T-helper 1 cell treated with Interleukin-12 subunit alpha and Interleukin-12 subunit beta and Interleukin-4 antibody, amounts not matched to agents 30 μg/mL and 1 μg/mL, for 36 hours (primary cell): ENCODE measurements around the gene PARM1.

Source experiments
- H3K27ac Mint-ChIP-seq: one replicate; pipeline ENCODE4 v1.8.0; 2021; ENCODE audit warnings: mild to moderate bottlenecking, mixed read lengths
- H3K27me3 Mint-ChIP-seq: one replicate; pipeline ENCODE4 v1.8.0; 2021; ENCODE audit warnings: low read depth, mixed read lengths
- H3K36me3 Mint-ChIP-seq: one replicate; pipeline ENCODE4 v1.8.0; 2021; ENCODE audit warnings: low read depth, mixed read lengths
- H3K4me1 Mint-ChIP-seq: one replicate; pipeline ENCODE4 v1.8.0; 2021; ENCODE audit warnings: low read depth, mixed read lengths
- H3K4me3 Mint-ChIP-seq: one replicate; pipeline ENCODE4 v1.8.0; 2021; ENCODE audit warnings: mild to moderate bottlenecking, moderate library complexity, mixed read lengths
- H3K9me3 Mint-ChIP-seq: one replicate; pipeline ENCODE4 v1.8.0; 2021; ENCODE audit warnings: mixed read lengths

PARM1 gene

DNA sequence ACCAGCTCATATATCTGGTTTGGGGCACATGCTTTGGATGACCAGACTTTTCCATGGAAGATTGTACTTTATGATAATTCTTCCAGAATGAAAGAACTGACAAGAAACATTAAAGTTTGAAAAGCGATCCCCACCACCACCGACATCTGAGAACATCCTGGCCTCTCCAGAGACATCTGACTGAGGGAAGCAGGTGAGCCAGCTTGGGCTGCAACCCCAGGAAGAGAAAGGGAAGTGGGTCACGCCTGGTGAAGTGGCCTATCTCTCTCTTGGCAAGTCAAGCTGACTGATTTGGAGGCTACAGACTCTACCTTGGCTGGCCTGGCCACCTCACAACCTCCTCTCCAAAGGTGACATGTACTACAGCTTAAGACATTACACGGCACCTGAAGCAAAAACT, 20.7 kb downstream of the PARM1 start:
- Mint-ChIP-seq H3K9me3 (no peaks in the 10 kb centered on the region), H3K27ac (no peak overlapping the region), H3K4me3 (no peak overlapping the region), H3K4me1 (no peaks in the 10 kb centered on the region), H3K36me3 (no peaks in the 10 kb centered on the region), H3K27me3 (no peaks in the 10 kb centered on the region)

- H3K27me3 Mint-ChIP-seq, result no peaks in the 10 kb centered on the region
- H3K27ac Mint-ChIP-seq, result no peak overlapping the region
- H3K4me3 Mint-ChIP-seq, result no peak overlapping the region
- no peaks in the 10 kb centered on the region for H3K4me1 Mint-ChIP-seq
- no peaks in the 10 kb centered on the region for H3K36me3 Mint-ChIP-seq
- H3K9me3 Mint-ChIP-seq, result no peaks in the 10 kb centered on the region
Observed at GRCh38 chr4:74958881-74959280, 26.0 kb downstream of the PARM1 start.

GRCh38 chr4:74961230-74961629, 28.3 kb downstream of the PARM1 start:
- Mint-ChIP-seq H3K4me3 (no peak overlapping the region), H3K27ac (no peak overlapping the region), H3K27me3 (no peaks in the 10 kb centered on the region), H3K36me3 (no peaks in the 10 kb centered on the region), H3K4me1 (no peaks in the 10 kb centered on the region), H3K9me3 (no peaks in the 10 kb centered on the region)

- no peaks in the 10 kb centered on the region for H3K36me3 Mint-ChIP-seq
- no peaks in the 10 kb centered on the region for H3K27me3 Mint-ChIP-seq
- H3K27ac Mint-ChIP-seq, result no peak overlapping the region
- no peak overlapping the region for H3K4me3 Mint-ChIP-seq
- H3K9me3 Mint-ChIP-seq, result no peaks in the 10 kb centered on the region
- H3K4me1 Mint-ChIP-seq, result no peaks in the 10 kb centered on the region
Observed at GRCh38 chr4:74962584-74962983, 29.7 kb downstream of the PARM1 start.

- Mint-ChIP-seq H3K4me3 (no peak overlapping the region), H3K4me1 (no peaks in the 10 kb centered on the region), H3K27ac (no peak overlapping the region), H3K9me3 (no peaks in the 10 kb centered on the region), H3K36me3 (no peaks in the 10 kb centered on the region), H3K27me3 (no peaks in the 10 kb centered on the region)
Observed at GRCh38 chr4:74964311-74964710, 31.4 kb downstream of the PARM1 start.

GRCh38 chr4:74967324-74967723, 34.4 kb downstream of the PARM1 start:
- Mint-ChIP-seq H3K27me3 (no peaks in the 10 kb centered on the region), H3K4me1 (no peaks in the 10 kb centered on the region), H3K9me3 (no peaks in the 10 kb centered on the region), H3K4me3 (no peak overlapping the region), H3K36me3 (no peaks in the 10 kb centered on the region), H3K27ac (no peak overlapping the region)

- H3K27me3 Mint-ChIP-seq, result no peaks in the 10 kb centered on the region
- H3K9me3 Mint-ChIP-seq, result no peaks in the 10 kb centered on the region
- no peaks in the 10 kb centered on the region for H3K4me1 Mint-ChIP-seq
- no peaks in the 10 kb centered on the region for H3K36me3 Mint-ChIP-seq
- H3K27ac Mint-ChIP-seq, result no peak overlapping the region
- H3K4me3 Mint-ChIP-seq, result no peak overlapping the region
Observed at GRCh38 chr4:74968456-74969164, 35.7 kb downstream of the PARM1 start.

DNA sequence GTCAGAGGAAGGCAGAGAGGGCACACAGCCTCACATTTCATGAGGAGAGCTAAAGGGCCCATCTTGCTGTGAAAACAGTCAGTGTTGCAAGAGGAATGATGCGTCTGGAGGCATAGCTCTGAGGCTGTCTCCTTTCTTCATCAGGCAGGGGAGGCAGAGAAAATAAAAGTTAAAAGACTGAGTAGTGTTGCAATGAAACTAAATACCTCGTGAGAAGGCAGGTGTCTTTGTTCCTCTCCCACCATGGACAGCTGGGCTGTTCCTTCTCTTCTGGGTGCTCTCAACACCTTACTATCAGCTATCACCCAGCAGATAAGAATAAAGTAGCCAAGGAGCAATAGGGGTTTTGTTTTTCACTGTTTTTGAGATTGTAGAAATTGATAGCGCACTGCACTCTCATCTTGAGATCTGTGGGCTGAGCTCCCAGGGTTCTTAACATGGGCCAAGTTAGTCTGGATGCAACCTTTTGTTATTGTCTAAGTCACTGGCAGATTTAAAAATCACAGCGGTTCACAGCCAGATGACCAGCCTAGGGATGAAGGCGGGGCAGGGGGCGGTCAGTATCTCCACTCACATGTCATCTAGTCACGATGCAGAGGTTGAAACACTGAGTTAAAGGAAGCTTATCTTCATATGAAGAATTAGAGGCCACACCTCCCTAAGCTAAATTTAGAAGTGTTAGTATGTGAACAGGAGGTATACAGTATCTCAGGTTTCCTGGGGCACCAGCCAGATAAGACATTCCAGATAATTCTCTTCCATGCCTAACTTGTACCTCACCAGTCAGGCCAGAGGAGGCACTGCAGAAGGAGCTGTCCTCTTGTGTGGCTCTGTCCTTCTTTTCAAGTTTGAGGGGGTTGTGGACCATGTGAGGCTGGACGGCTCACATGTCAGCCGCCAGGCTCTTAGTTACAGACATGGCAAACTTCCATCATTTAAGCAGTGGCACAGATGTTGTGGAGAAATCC, 36.9 kb downstream of the PARM1 start:
- no peaks in the 10 kb centered on the region for H3K4me1 Mint-ChIP-seq
- H3K9me3 Mint-ChIP-seq, result no peaks in the 10 kb centered on the region
- H3K27me3 Mint-ChIP-seq, result no peaks in the 10 kb centered on the region
- no peaks in the 10 kb centered on the region for H3K36me3 Mint-ChIP-seq
- no peak overlapping the region for H3K27ac Mint-ChIP-seq
- H3K4me3 Mint-ChIP-seq, result no peak overlapping the region

- H3K27me3 Mint-ChIP-seq, result no peaks in the 10 kb centered on the region
- no peaks in the 10 kb centered on the region for H3K9me3 Mint-ChIP-seq
- H3K36me3 Mint-ChIP-seq, result no peaks in the 10 kb centered on the region
- no peaks in the 10 kb centered on the region for H3K4me1 Mint-ChIP-seq
- H3K4me3 Mint-ChIP-seq, result no peak overlapping the region
- H3K27ac Mint-ChIP-seq, result no peak overlapping the region
Observed at GRCh38 chr4:74970577-74970976, 37.7 kb downstream of the PARM1 start.

DNA sequence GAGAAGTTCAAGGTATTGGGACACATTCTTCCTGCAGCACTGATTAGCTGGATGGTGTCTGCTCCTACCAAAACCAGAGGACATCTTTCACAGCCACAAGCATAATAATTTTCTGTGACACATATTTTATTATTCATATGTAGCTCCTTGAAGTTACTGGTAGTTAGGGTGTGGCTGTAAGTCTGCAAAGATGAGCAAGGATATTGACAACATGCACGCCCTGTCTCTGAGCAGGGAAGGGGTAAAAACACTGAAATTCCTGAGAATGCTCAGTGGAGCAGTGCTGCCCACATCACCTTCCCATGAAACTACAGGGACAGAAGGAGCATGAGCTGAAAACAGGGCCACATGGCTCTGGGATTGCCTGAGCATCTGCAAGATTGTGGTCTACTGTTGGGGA, 38.9 kb downstream of the PARM1 start:
- H3K4me1 Mint-ChIP-seq, result no peaks in the 10 kb centered on the region
- no peak overlapping the region for H3K27ac Mint-ChIP-seq
- no peaks in the 10 kb centered on the region for H3K27me3 Mint-ChIP-seq
- no peaks in the 10 kb centered on the region for H3K9me3 Mint-ChIP-seq
- H3K36me3 Mint-ChIP-seq, result no peaks in the 10 kb centered on the region
- H3K4me3 Mint-ChIP-seq, result no peak overlapping the region

DNA sequence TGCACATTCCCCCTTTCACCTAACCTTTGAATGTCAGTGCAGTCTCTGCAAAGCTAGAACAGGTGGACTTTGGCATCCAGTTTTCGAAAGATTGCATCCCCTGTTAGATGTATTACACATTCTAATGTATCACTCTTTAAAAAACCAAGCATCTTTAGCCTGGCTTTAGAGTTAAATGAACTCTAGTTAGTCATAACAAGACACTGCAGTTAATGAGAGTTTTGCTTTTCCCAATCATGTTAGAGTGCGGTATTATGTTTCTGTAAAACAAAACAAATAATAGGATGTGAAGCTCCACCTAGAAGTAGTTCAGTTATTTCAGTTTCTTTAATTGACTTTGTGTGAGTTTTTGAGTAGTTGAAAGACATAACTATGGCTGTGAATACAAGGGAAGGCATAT, 42.2 kb downstream of the PARM1 start:
- Mint-ChIP-seq H3K9me3 (peaks cover 12% of the 10 kb centered on the region), H3K4me3 (no peak overlapping the region), H3K36me3 (no peaks in the 10 kb centered on the region), H3K27me3 (no peaks in the 10 kb centered on the region), H3K27ac (no peak overlapping the region), H3K4me1 (no peaks in the 10 kb centered on the region)

- Mint-ChIP-seq H3K27ac (no peak overlapping the region), H3K36me3 (no peaks in the 10 kb centered on the region), H3K9me3 (peaks cover 14% of the 10 kb centered on the region), H3K4me3 (no peak overlapping the region), H3K27me3 (no peaks in the 10 kb centered on the region), H3K4me1 (no peaks in the 10 kb centered on the region)
Observed at GRCh38 chr4:74975848-74976824, 43.2 kb downstream of the PARM1 start.

- no peak overlapping the region for H3K27ac Mint-ChIP-seq
- no peaks in the 10 kb centered on the region for H3K4me1 Mint-ChIP-seq
- peaks cover 14% of the 10 kb centered on the region for H3K9me3 Mint-ChIP-seq
- no peaks in the 10 kb centered on the region for H3K36me3 Mint-ChIP-seq
- no peaks in the 10 kb centered on the region for H3K27me3 Mint-ChIP-seq
- no peak overlapping the region for H3K4me3 Mint-ChIP-seq
Observed at GRCh38 chr4:74982546-74983252, 49.8 kb downstream of the PARM1 start.

GRCh38 chr4:74983253-74983635, 50.3 kb downstream of the PARM1 start:
- Mint-ChIP-seq H3K27me3 (no peaks in the 10 kb centered on the region), H3K36me3 (no peaks in the 10 kb centered on the region), H3K9me3 (peaks cover 14% of the 10 kb centered on the region), H3K4me3 (no peak overlapping the region), H3K27ac (no peak overlapping the region), H3K4me1 (no peaks in the 10 kb centered on the region)
